GM12878 (cell line): ENCODE data around the gene HEPACAM2. TPM values are rescaled to one million over a fixed set of nuclear protein-coding genes. Genes with fewer than 3 reads are reported as not detected.

Experiments
- ATAC-seq: fragments of 200-7000 bp; cut with Tn5 transposase; 3 replicates; pipeline ENCODE4 v1.9.1; 2020; ENCODE audit warnings: mild to moderate bottlenecking, moderate library complexity
- BruUV-seq: library from RNA; stranded (reverse); fragments of 400-500 nt; replicated peaks from 2 replicates; lab custom pipeline; 2021; lab: Mats Ljungman, UMichigan
- CTCF ChIA-PET: fragments of 300-600 bp; sonication (Branson Sonifier 250); formaldehyde crosslinking; extraction: SDS; loops from one replicate; lab custom pipeline; 2021; ENCODE audit warnings: inconsistent platforms; lab: Yijun Ruan, JAX
- POLR2A ChIA-PET: fragments of 350-600 bp; formaldehyde crosslinking; extraction: SDS; loops from one replicate; lab custom pipeline; 2021; ENCODE audit warnings: inconsistent platforms; lab: Charles Lee
- RAD21 ChIA-PET: fragments of 300-600 bp; sonication (Branson Sonifier 250); formaldehyde crosslinking; loops from one replicate; lab custom pipeline; 2023; ENCODE audit warnings: antibody characterized with exemption; ENCODE audit not compliant: unreplicated experiment; lab: Charles Lee
- SMC1A ChIA-PET: fragments of 300-600 bp; sonication (Branson Sonifier 250); formaldehyde crosslinking; loops from one replicate; lab custom pipeline; 2023; ENCODE audit not compliant: unreplicated experiment, uncharacterized antibody; lab: Charles Lee
- DNase-seq: peaks from one replicate; pipeline ENCODE4 v3.0.0-alpha.2; 2011; ENCODE audit warnings: low read depth, low spot score
- FAIRE-seq: peaks from 3 replicates; lab custom pipeline; 2011; peaks lifted over from hg19 to GRCh38; lab: Jason Lieb, UNC
- H2AFZ ChIP-seq: 2 replicates; pipeline ENCODE4 v1.6.0; 2011; ENCODE audit warnings: low read depth, low read length, control low read depth; ENCODE audit not compliant: control insufficient read depth
- H3K27ac ChIP-seq: 2 replicates; pipeline ENCODE4 v1.5.1; 2011; ENCODE audit warnings: control low read depth; ENCODE audit not compliant: control insufficient read depth, insufficient read depth
- H3K27me3 ChIP-seq, 2 experiments: replicated peaks in 1 of 2; 2 replicates each; pipeline versions ENCODE4 v1.6.0 to v1.6.1; 2011; ENCODE audit warnings: low read length in 1 of 2; ENCODE audit not compliant: control insufficient read depth in 2 of 2, insufficient read depth in 2 of 2
- H3K36me3 ChIP-seq, 2 experiments: 2 replicates each; pipeline ENCODE4 v1.5.1; 2011; ENCODE audit warnings: low read length in 1 of 2; ENCODE audit not compliant: control insufficient read depth in 2 of 2, insufficient read depth in 2 of 2
- H3K4me1 ChIP-seq: 2 replicates; pipeline ENCODE4 v1.6.1; 2011; ENCODE audit warnings: mild to moderate bottlenecking, low read length, moderate library complexity, mixed read lengths; ENCODE audit not compliant: control insufficient read depth, insufficient read depth
- H3K4me2 ChIP-seq: 2 replicates; pipeline ENCODE4 v1.6.0; 2011; ENCODE audit warnings: control low read depth; ENCODE audit not compliant: control insufficient read depth, insufficient read depth
- H3K4me3 ChIP-seq: fragments of 200-600 bp; sonication (generic); 2 replicates; pipeline ENCODE4 v1.5.1; 2016
- H3K79me2 ChIP-seq: 2 replicates; pipeline ENCODE4 v1.6.0; 2011; ENCODE audit warnings: low read length; ENCODE audit not compliant: control insufficient read depth, insufficient read depth
- H3K9ac ChIP-seq: 2 replicates; pipeline ENCODE4 v1.8.0; 2011; ENCODE audit warnings: low read length, control low read depth, mixed read lengths; ENCODE audit not compliant: control insufficient read depth, insufficient read depth
- H3K9me3 ChIP-seq: replicated peaks from 3 replicates; pipeline ENCODE4 v1.5.1; 2011; ENCODE audit warnings: mild to moderate bottlenecking, low read length; ENCODE audit not compliant: control insufficient read depth, insufficient read depth
- H4K20me1 ChIP-seq: 2 replicates; pipeline ENCODE4 v1.6.0; 2011; ENCODE audit not compliant: control insufficient read depth, insufficient read depth
- EED ChIP-seq: sonication (generic); IDR thresholded peaks from 2 replicates; pipeline ENCODE4 v1.6.1; 2016; ENCODE audit warnings: antibody characterized with exemption, low read depth
- RELB ChIP-seq: fragments of 450-650 bp; IDR thresholded peaks from 2 replicates; pipeline ENCODE4 v1.6.1; 2017; ENCODE audit warnings: low read depth, mild to moderate bottlenecking, moderate library complexity
- RUNX3 ChIP-seq: IDR thresholded peaks from 2 replicates; pipeline ENCODE4 v1.6.1; 2012; ENCODE audit warnings: low read length, inconsistent platforms
- WGBS: methylation state at CpG from one replicate; pipeline ENCODE4 v1.1.6; 2016; ENCODE audit warnings: low lambda C conversion rate; ENCODE audit not compliant: insufficient replicate concordance, insufficient coverage; ENCODE audit errors: missing lambda C conversion rate; 5-methylcytosine and 5-hydroxymethylcytosine counted together
- in situ Hi-C: fragments of 300-500 bp; cut with MboI; formaldehyde crosslinking; loops from 9 replicates; pipeline ENCODE4 v1.14.3; 2018; ENCODE audit warnings: mixed read lengths
- intact Hi-C: fragments of 100-400 bp; cut with micrococcal nuclease; formaldehyde crosslinking; loops from one replicate; pipeline ENCODE4 v1.14.2; 2022; ENCODE audit not compliant: unreplicated experiment
- polyA plus RNA-seq, 11 experiments: library from polyadenylated mRNA; depleted of rRNA in 4 of 11; unstranded in 6 of 11; stranded (reverse) in 5 of 11; fragments of >200 nt; fragmentation: Nextera tagmentation in 4 of 11; fragmentation: Illumina TruSeq in 1 of 11; extraction: Ambion mirVana in 4 of 11; extraction: Trizol in 1 of 11; gene quantifications; 1 replicate in 1 of 11; 2 replicates in 10 of 11; pipeline versions ENCODE4 v1.2.1 to v1.2.3, GENCODE V29; 2011 to 2016; ENCODE audit warnings: inconsistent platforms in 2 of 11, missing spikeins in 2 of 11, low read depth in 1 of 11
- total RNA-seq, 4 experiments: library from RNA; depleted of rRNA in 3 of 4; stranded (reverse); fragments of >200 nt in 3 of 4; fragmentation: Illumina TruSeq in 1 of 4; extraction: Trizol in 1 of 4; gene quantifications; 2 replicates each; pipeline versions ENCODE4 v1.2.1 to v1.2.3, GENCODE V29; 2013 to 2021

Gene HEPACAM2
- total and polyA plus RNA-seq, 10 of the 15 experiments (the other 5 are each of a cell fraction or from before 2014, with no cell fraction given) = 0.04 to 0.58 TPM; not detected in 8

- Histone ChIP-seq H3K9me3 (no peaks in the 10 kb centered on the region; the same call in 2 of the 3 replicates), H3K27ac (peak overlapping the region; percentile 84), H3K4me3 (peak overlapping the region; percentile 91), H3K79me2 (peaks cover 32% of the 10 kb centered on the region), H2AFZ (peak overlapping the region; percentile 37; the same call in 1 of the 2 replicates), H3K27me3 (no peaks in the 10 kb centered on the region), H3K4me2 (peak overlapping the region; percentile 72), H3K4me1 (peaks cover 10% of the 10 kb centered on the region; the same call in 1 of the 2 replicates), H3K36me3 (peaks cover 0 to 29% of the 10 kb centered on the region in 2 experiments; a peak in 3 of 4 replicates), H3K9ac (peak overlapping the region; percentile 63), H4K20me1 (no peaks in the 10 kb centered on the region)
- no peak for TF ChIP-seq RELB
- TF ChIP-seq RUNX3 = peak; percentile 40; the same call in 1 of the 2 replicates
- 0 out of 2 replicates have a peak, but pooled peaks have one; percentile 21 for TF ChIP-seq EED
- intact Hi-C loops (loop anchor here (2.0 kb wide), 2 partner anchors 29 to 85 kb away; partner anchors contain the start of gene VPS50), in situ Hi-C loops (no loop called here)
- no peak for FAIRE-seq
- 0% methylated on average over 3 of the region's 3 CpGs for WGBS
- BruUV-seq = no TSS peak
- POLR2A ChIA-PET = interaction anchor here (1.3 to 4.2 kb wide), 2 partner anchors 19 to 30 kb away, joined by 6 to 33 read pairs; partner anchors contain the start of gene SAMD9
- RAD21 ChIA-PET = interaction anchor here (0.9 to 4.7 kb wide), 5 partner anchors 18 to 90 kb away, joined by 3 to 35 read pairs (median 4); partner anchors contain the start of genes SAMD9 and VPS50
- peak; percentile 51 for DNase-seq
- SMC1A ChIA-PET = interaction anchor here (1.2 to 5.8 kb wide), 8 partner anchors 10 to 111 kb away, joined by 3 to 58 read pairs (median 4); partner anchors contain the start of genes HEPACAM2 and SAMD9
- ATAC-seq = peak; percentile 90
- CTCF ChIA-PET = interaction anchor here (0.7 to 3.7 kb wide), 10 partner anchors 10 to 701 kb away, joined by 3 to 19 read pairs (median 4); partner anchors contain the start of genes GATAD1 and SAMD9
Observed at GRCh38 chr7:93147363-93147762, 78.9 kb downstream of the HEPACAM2 start.
